ENCODE results near the gene LCNL1.

Gene LCNL1

DNA sequence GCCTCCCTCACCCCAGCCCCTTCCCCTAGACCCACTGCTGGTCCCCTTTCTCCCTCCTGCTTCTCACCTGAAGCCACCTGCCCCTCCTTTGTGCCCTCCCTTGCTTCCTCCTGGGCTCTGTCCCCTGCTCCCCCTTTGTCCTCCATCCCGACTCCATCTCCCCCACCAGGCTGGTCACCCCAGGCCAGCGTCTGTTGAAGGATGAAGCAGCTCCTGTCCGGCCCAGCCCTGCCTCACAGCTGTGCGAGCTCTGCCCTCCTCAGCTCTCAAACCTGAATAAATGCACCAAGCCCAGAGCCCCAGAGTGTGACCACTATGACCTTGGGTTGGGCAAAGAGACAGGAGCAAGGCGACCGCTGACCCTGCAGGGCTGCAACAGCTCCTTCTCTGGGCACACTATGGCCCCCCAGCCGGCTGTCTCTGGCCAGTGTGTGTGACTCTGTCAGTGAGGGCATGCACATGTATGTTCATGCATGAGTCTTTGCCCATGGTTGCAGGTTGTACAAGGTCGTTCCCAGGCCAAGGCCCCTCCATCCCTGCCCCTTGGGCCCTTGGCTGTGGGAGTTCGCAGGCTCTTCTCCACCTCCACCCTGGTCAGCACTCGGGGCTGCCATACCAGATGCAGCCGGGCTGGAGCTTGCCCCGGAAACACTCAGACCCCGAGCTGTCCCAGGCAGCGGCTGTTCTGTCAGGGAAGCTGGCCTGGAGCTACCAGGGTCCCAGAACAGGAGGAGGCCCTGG, 27.4 kb upstream of the LCNL1 start:
- H3K4me3 ChIP-seq (replicated peaks in 1 of 2; ENCODE audit: low read depth in 2 of 2, low read length in 2 of 2), result no peak overlapping the region
- TF ChIP-seq, protein P1, sequence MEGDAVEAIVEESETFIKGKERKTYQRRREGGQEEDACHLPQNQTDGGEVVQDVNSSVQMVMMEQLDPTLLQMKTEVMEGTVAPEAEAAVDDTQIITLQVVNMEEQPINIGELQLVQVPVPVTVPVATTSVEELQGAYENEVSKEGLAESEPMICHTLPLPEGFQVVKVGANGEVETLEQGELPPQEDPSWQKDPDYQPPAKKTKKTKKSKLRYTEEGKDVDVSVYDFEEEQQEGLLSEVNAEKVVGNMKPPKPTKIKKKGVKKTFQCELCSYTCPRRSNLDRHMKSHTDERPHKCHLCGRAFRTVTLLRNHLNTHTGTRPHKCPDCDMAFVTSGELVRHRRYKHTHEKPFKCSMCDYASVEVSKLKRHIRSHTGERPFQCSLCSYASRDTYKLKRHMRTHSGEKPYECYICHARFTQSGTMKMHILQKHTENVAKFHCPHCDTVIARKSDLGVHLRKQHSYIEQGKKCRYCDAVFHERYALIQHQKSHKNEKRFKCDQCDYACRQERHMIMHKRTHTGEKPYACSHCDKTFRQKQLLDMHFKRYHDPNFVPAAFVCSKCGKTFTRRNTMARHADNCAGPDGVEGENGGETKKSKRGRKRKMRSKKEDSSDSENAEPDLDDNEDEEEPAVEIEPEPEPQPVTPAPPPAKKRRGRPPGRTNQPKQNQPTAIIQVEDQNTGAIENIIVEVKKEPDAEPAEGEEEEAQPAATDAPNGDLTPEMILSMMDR (IDR thresholded peaks at IDR 0.05; ENCODE audit: low read depth, low read length), result no peak
- DNase-seq (ENCODE audit: low read depth in 2 of 2), result no peak

DNA sequence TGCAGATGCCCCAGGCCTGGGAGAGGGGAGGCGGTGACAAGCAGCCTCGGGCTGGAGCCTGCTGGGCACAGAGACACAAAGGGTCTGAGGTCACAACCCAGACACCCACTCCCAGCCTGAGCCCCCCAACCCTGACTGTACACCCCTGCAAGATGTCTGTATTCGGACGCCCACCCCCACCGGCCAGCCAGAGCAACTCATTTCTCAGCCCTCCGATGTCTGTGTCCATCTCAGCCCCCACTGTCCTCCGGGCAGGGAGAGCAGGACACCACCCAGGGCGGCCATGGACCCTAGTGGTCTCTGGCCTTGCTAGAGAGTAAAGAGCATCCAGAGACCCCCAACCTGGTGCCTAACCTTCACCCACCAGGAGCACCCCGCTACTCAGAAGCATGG, 26.9 kb upstream of the LCNL1 start:
- H3K4me3 ChIP-seq (replicated peaks in 1 of 2; ENCODE audit: low read depth in 2 of 2, low read length in 2 of 2), result no peak overlapping the region
- no peak for DNase-seq (ENCODE audit: low read depth in 2 of 2)
- TF ChIP-seq, protein P1 (IDR thresholded peaks at IDR 0.05; ENCODE audit: low read depth, low read length), result no peak

DNA sequence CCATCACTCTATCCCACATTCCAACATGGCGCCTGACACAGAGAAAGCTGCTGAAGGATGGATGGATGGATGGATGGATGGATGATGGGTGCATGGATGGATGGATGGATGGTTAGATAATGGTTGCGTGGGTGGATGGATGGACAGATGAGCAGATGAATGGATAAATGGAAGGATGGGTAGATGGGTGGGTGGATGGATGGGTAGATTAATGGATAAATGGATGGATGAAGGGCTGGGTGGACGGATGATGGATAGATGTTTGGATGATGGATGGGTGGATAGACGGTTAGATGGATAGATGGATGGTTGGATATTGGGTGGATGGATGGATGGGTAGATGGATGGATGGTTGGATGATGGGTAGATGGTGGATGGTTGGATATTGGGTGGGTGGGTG, 26.2 kb upstream of the LCNL1 start:
- DNase-seq (ENCODE audit: low read depth in 2 of 2), result no peak
- TF ChIP-seq, protein P1 (IDR thresholded peaks at IDR 0.05; ENCODE audit: low read depth, low read length), result no peak

DNA sequence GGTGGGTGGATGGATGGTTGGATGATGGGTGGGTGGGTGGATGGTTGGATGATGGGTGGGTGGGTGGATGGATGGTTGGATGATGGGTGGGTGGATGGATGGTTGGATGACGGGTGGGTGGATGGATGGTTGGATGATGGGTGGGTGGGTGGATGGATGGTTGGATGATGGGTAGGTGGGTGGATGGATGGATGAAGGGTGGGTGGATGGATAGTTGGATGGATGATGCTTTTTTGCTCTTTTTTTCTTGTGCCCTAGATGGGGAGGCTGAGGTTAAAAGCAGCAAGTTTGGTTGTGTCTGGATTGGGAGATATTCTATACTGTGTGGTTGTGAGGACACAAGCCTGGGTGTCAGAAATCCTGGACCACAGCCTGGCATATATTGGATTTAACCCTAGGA, 25.3 kb upstream of the LCNL1 start:
- no peak for DNase-seq (ENCODE audit: low read depth in 2 of 2)
- TF ChIP-seq, protein P1 (IDR thresholded peaks at IDR 0.05; ENCODE audit: low read depth, low read length), result no peak
- no peak overlapping the region for H3K4me3 ChIP-seq (replicated peaks in 1 of 2; ENCODE audit: low read depth in 2 of 2, low read length in 2 of 2)

More for the DNA sequence above, 26.2 kb upstream of the LCNL1 start:
- H3K4me3 ChIP-seq (replicated peaks in 1 of 2; ENCODE audit: low read depth in 2 of 2, low read length in 2 of 2), result no peak overlapping the region

DNA sequence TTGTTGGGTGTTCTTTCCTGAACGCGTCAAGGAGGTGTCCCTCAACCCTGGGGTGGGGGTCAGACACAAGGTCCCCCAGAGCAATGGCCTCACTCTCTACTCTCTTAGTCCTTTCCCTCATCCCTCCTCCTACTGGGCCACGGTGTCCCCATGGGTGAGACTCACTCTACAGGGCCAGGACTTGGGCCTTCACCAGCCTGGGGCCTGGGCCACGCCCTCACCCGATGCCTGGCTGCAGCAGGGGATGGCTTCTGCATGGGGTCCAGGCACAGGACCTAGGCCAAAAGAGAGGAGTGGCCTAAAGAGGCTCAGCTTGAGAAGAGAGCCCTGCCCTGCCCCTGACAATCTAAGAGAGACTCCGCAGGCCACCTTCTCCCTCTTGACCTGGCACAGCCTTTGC, 24.9 kb upstream of the LCNL1 start:
- no peak overlapping the region for H3K4me3 ChIP-seq (replicated peaks in 1 of 2; ENCODE audit: low read depth in 2 of 2, low read length in 2 of 2)
- no peak for DNase-seq (ENCODE audit: low read depth in 2 of 2)
- TF ChIP-seq, protein P1 (IDR thresholded peaks at IDR 0.05; ENCODE audit: low read depth, low read length), result no peak

DNA sequence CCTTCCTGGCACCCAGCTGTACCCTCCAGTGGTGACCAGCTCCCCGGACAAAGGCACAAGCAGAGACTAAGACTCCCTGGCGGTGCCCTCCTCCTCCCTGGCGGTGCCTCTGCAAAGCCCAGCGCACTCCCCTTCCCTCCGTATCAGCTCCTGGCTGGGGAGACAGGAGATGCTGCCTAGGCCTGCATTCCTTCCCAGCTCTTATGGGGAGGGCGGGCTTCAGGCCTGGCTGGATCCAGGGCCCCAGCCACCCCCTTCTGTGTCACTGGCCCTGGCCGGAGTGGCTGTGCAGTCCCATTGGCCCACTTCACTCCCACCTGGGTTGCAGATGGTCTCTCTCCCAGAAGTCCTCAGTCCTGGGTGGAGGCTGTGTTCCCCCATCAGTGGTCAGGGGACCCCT, 24.3 kb upstream of the LCNL1 start:
- DNase-seq (ENCODE audit: low read depth in 2 of 2), result no peak
- TF ChIP-seq, protein P1 (IDR thresholded peaks at IDR 0.05; ENCODE audit: low read depth, low read length), result no peak
- H3K4me3 ChIP-seq (replicated peaks in 1 of 2; ENCODE audit: low read depth in 2 of 2, low read length in 2 of 2), result no peak overlapping the region
